Spleen (tissue), 11 donors: ENCODE data around the gene SMOC2. TPM values are rescaled to one million over a fixed set of nuclear protein-coding genes. Genes with fewer than 3 reads are reported as not detected.

Source experiments
- DNase-seq: peaks from one replicate; pipeline ENCODE4 v3.0.0-alpha.2; 2020
- H3K27ac ChIP-seq, 8 donors: fragments of 200-600 bp; sonication (generic) in 7 of 8; 1 replicate in 4 of 8; 2 replicates in 4 of 8; pipeline versions ENCODE4 v1.5.0 to v1.8.0; 2016 to 2021; ENCODE audit warnings: inconsistent platforms in 4 of 8, mild to moderate bottlenecking in 4 of 8, moderate library complexity in 1 of 8
- H3K27me3 ChIP-seq, 7 donors: fragments of 200-600 bp; sonication (generic) in 6 of 7; replicated peaks in 1 of 7; 1 replicate in 4 of 7; 2 replicates in 3 of 7; pipeline versions ENCODE4 v1.5.0 to v1.8.0; 2016 to 2021; ENCODE audit warnings: inconsistent platforms in 3 of 7, mild to moderate bottlenecking in 1 of 7
- H3K36me3 ChIP-seq, 6 donors: fragments of 200-600 bp; sonication (generic) in 5 of 6; 1 replicate in 4 of 6; 2 replicates in 2 of 6; pipeline versions ENCODE4 v1.5.0 to v1.8.0; 2016 to 2021; ENCODE audit warnings: inconsistent platforms in 2 of 6
- H3K4me1 ChIP-seq, 6 donors: fragments of 200-600 bp; sonication (generic) in 5 of 6; 1 replicate in 3 of 6; 2 replicates in 3 of 6; pipeline versions ENCODE4 v1.5.0 to v1.8.0; 2016 to 2021; ENCODE audit warnings: inconsistent platforms in 3 of 6
- H3K4me3 ChIP-seq, 8 donors: fragments of 200-600 bp; sonication (generic) in 7 of 8; 1 replicate in 4 of 8; 2 replicates in 4 of 8; pipeline versions ENCODE4 v1.5.0 to v1.8.0; 2016 to 2021; ENCODE audit warnings: inconsistent platforms in 4 of 8, mild to moderate bottlenecking in 4 of 8, moderate library complexity in 2 of 8
- H3K9me3 ChIP-seq, 8 donors: fragments of 200-600 bp; sonication (generic) in 7 of 8; 1 replicate in 4 of 8; 2 replicates in 4 of 8; pipeline versions ENCODE4 v1.5.0 to v1.8.0; 2016 to 2021; ENCODE audit warnings: inconsistent platforms in 4 of 8
- CTCF ChIP-seq, 11 experiments: fragments of 200-600 bp in 7 of 11; fragments of 450-650 bp in 4 of 11; sonication (generic) in 4 of 11; IDR thresholded peaks in 8 of 11; conservative IDR thresholded peaks in 3 of 11; 1 replicate in 7 of 11; 2 replicates in 4 of 11; pipeline versions ENCODE4 v1.4.0 to v1.8.0; 2016 to 2021; ENCODE audit warnings: antibody characterized with exemption in 11 of 11, inconsistent platforms in 4 of 11, mild to moderate bottlenecking in 1 of 11
- POLR2A ChIP-seq, 3 donors: fragments of 450-650 bp; IDR thresholded peaks; one replicate each; pipeline ENCODE4 v1.5.1; 2017; ENCODE audit warnings: antibody characterized with exemption in 3 of 3, mild to moderate bottlenecking in 1 of 3
- POLR2AphosphoS5 ChIP-seq, 3 donors: sonication (generic); formaldehyde crosslinking; IDR thresholded peaks; one replicate each; pipeline ENCODE4 v1.5.1; 2017; ENCODE audit warnings: antibody characterized with exemption in 3 of 3
- WGBS, 5 donors: extraction: QIAGEN DNeasy Blood & Tissue Kit in 3 of 5; methylation state at CpG; one replicate each; pipeline versions ENCODE4 v1.1.5 to v1.1.7; 2013 to 2018; 5-methylcytosine and 5-hydroxymethylcytosine counted together
- intact Hi-C: fragments of 100-400 bp; cut with DNase I; formaldehyde crosslinking; loops from one replicate; pipeline ENCODE4 v1.15.0; 2023; ENCODE audit warnings: low total_unique reads
- polyA plus RNA-seq, 3 donors: library from polyadenylated mRNA; stranded (reverse); fragments of 200-250 nt; gene quantifications; one replicate each; pipeline ENCODE4 v1.2.1, GENCODE V29; 2013
- total RNA-seq, 7 donors: library from RNA; depleted of rRNA in 3 of 7; stranded (reverse); fragments of >200 nt in 3 of 7; fragmentation: NEBNext Ultra II Directional in 4 of 7; extraction: Animal tissue kit (Norgen Biotek cat#: 25700) in 4 of 7; gene quantifications; one replicate each; pipeline versions ENCODE4 v1.1.0 to v1.2.1, GENCODE V29; 2016 to 2021
- donor health status: healthy with polysubstance abuse.
- donor health status: DM: no; HTN: no; CAD: no; lungs with moderate emphysema.
- donor health status: DM: no; HTN: no; CAD: no.
- donor health status: Bipolar disorder and iron deficiency.
- donor health status: healthy.
- donor health status: DM: no; HTN: no; CAD: no.
- donor health status: DM: yes; HTN: yes; CAD: no.

SMOC2 gene
- total and polyA plus RNA-seq, 10 donors, result 0.94 to 7.6 (median 1.8) TPM

GRCh38 chr6:168643401-168643800 lies 202.4 kb downstream of the SMOC2 start:
- intact Hi-C loops, result no loop called here
- Histone ChIP-seq H3K4me1 (no peaks in the 10 kb centered on the region), H3K9me3 (no peaks in the 10 kb centered on the region), H3K27ac (no peak overlapping the region), H3K4me3 (no peak overlapping the region), H3K27me3 (peaks cover 0 to 43% (median 0%) of the 10 kb centered on the region in 7 donors), H3K36me3 (no peaks in the 10 kb centered on the region)
- TF ChIP-seq POLR2A (IDR thresholded peaks at IDR 0.05) (no peak), POLR2AphosphoS5 (IDR thresholded peaks at IDR 0.05) (no peak), CTCF (IDR thresholded peaks at IDR 0.05 in 8 of 11, conservative IDR thresholded peaks at IDR 0.05 in 3 of 11) (no peak)
- 76 to 89% (median 85%) methylated on average over 9 to 10 of the region's 10 CpGs for WGBS, 5 donors
- DNase-seq, result no peak

GRCh38 chr6:168645326-168645725 lies 204.3 kb downstream of the SMOC2 start:
- Histone ChIP-seq H3K36me3 (no peaks in the 10 kb centered on the region), H3K27me3 (peaks cover 0 to 41% (median 0%) of the 10 kb centered on the region in 7 donors), H3K4me3 (no peak overlapping the region), H3K9me3 (no peaks in the 10 kb centered on the region), H3K4me1 (no peaks in the 10 kb centered on the region), H3K27ac (no peak overlapping the region)
- 68 to 85% (median 78%) methylated on average over 9 of the region's 9 CpGs for WGBS, 5 donors
- DNase-seq, result no peak
- intact Hi-C loops, result no loop called here
- TF ChIP-seq POLR2A (IDR thresholded peaks at IDR 0.05) (no peak), POLR2AphosphoS5 (IDR thresholded peaks at IDR 0.05) (no peak), CTCF (IDR thresholded peaks at IDR 0.05 in 8 of 11, conservative IDR thresholded peaks at IDR 0.05 in 3 of 11) (no peak)

DNA sequence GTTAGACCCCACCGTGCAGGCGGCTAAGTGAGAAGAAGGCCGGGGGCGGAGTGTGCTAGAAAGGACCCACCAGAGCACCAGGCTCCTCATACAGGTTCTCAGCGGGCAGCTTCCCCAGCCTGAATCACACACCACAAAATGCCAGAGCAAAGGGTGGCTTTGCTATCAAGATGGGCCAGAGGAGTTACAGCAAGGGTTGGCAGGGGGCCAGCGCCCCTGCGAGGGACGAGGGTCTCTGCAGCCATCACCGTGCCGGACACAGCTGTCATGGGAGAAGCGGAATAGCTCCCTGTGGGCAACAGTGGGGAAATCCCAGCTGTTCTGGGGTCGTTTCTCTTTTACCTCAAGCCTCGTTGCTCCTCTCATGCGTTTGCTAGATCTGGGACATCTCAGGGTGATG lies 206.3 kb downstream of the SMOC2 start:
- no peak for DNase-seq

DNA sequence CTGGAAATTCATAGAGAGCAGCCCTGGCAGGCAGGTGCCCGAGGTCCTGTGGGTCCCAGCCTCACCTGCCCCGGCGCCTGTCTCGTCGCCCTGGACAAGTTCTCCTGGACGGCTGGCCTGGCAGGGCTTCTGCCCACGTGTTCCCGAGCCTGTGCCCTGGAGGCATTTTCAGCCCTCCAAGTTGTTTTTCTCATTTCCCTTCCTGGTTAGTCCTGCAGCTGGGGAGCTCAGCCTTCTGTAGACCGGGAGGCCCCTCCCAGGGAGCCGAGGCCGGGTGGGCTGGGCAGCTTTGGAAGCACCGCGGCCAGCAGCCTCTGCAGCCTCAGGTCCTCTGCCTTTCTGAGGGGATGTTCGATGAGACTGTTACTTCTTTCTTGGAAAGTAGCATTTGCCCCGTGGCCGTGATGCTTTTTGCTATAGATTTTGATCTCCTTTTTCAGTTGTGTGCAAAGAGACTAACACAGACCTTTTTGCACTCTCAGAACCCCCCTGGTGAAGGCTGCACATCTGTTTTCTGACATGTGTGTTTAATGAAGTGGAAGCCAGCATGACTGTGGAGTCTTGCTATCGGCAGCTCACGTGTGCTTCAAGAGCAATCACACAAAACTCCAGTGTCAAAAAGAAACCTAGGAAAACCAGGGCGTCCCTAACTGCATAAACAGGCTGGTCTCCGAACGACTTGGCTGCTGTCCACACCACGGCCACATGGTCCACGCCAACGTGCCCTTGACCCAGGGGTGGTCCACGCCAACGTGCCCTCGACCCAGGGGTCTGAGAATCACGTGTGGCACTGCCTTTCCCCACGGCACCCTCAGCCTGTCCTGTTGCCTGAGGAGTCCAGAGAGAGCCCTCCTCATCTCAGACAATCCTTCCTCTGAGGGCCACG lies 207.5 kb downstream of the SMOC2 start:
- no peak overlapping the region for H3K4me3 ChIP-seq
- no peaks in the 10 kb centered on the region for H3K4me1 ChIP-seq
- no peak for TF ChIP-seq CTCF (IDR thresholded peaks at IDR 0.05 in 8 of 11, conservative IDR thresholded peaks at IDR 0.05 in 3 of 11)
- TF ChIP-seq POLR2A (IDR thresholded peaks at IDR 0.05), result no peak
- no peak for TF ChIP-seq POLR2AphosphoS5 (IDR thresholded peaks at IDR 0.05)
- H3K27me3 ChIP-seq, result peaks cover 0 to 40% (median 0%) of the 10 kb centered on the region in 7 donors
- H3K36me3 ChIP-seq, result no peaks in the 10 kb centered on the region
- no peak for DNase-seq
- intact Hi-C loops, result no loop called here
- WGBS, 5 donors, result 53 to 63% (median 57%) methylated on average over 29 to 30 of the region's 30 CpGs
- H3K27ac ChIP-seq, result no peak overlapping the region
- H3K9me3 ChIP-seq, result no peaks in the 10 kb centered on the region

More for the DNA sequence above, 206.3 kb downstream of the SMOC2 start:
- 58 to 71% (median 65%) methylated on average over 13 to 14 of the region's 14 CpGs for WGBS, 5 donors
- Histone ChIP-seq H3K4me3 (no peak overlapping the region), H3K27ac (no peak overlapping the region), H3K36me3 (no peaks in the 10 kb centered on the region), H3K27me3 (peaks cover 0 to 40% (median 0%) of the 10 kb centered on the region in 7 donors), H3K9me3 (no peaks in the 10 kb centered on the region), H3K4me1 (no peaks in the 10 kb centered on the region)
- TF ChIP-seq POLR2A (IDR thresholded peaks at IDR 0.05), result no peak
- intact Hi-C loops, result no loop called here
